ENCODE data around the gene NDUFA5.

The NDUFA5 gene

DNA sequence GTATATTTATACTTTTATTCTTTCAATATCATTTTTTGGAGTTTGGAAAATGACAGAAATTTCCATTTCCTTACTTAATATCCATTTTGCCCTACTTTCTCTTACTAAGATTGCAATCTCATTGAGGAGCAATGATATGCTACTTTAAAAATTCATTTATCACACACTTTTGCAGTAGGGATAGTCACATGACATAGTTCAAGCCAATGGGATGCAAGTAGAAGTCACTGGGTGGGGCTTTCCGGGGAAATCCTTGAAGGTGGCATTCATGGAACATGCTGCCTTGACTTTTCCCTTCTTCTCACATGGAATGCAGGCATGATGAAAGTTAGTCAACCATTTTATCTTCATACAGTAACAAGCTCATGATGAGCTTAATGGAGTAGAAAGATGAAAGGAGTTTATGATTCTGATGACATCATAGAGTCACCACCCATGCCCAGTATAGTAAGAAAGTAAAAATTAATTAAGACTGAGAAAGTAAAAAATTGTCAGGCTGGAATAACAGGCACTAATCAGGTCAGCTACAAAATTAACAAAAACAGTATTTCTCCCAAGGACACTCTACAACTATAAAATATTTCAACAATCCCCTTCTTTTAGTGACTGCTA is 56.6 kb downstream of the NDUFA5 start:
- no peak for DNase-seq

DNA sequence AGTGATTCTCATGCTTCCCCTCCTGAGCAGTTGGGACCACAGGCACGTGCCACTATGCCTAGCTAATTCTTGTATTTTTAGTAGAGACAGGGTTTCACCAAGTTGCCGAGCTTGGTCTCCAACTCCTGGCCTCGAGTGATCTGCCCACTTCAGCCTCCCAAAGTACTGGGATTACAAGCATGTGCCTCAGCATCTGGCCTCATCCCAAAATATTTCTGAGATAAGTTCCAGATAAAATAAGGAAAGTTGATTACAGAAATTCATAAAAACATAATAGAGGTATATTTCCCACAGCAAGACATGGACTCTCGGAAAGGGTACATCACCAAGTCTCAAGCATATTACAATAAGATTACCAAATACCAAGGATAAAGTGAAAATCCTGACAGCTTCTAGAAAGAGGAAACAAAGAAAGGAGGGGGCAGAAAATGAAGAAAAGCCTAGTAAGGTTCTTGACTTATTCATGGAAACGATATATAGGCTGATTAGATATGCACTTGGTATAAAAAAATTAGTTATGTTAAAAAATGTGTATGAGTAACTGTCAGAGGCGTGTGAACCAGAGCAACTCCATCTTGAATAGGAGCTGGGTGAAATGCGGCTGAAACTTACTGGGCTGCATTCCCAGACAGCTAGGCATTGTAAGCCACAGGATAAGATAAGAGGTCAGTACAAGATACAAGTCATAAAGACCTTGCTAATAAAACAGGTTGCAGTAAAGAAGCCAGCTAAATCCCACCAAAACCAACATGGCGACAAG is 58.2 kb downstream of the NDUFA5 start:
- no peak for DNase-seq

DNA sequence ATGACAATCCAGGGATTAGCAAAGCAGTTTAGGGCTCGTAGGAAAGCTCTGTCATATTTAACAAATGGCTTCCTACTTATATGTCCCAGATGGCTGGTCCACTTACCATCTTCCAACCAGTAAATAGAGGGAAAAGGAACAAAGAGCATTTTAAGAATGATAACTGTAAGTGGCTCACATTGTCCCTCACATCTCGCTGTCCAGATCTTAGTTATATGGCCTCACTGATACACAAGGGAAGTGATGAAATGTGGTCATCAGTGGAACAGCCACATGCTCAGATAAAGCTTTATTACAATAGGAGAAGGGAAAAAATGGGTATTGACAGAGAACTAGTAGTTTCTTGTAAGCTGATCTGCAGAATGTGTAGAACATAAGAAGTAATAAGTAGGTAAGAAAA is 59.0 kb downstream of the NDUFA5 start:
- no peak for DNase-seq

DNA sequence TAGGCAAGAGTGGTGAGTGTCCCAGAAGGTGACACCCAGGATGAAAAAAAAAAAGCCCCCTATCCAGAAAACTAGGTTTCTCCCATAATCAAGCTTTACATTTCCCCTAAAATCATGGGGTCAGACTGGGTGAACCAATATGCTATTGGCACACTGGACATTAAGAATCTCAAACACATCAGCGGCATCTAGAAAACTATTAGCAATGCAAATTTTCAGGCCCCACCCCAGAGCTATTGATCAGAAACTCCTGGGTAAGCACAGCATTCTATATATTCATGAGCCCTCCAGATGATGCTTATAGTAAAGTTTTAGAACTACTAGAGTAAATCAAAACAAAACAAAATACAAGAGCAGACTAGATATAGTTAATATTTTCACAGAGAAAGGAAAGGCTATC is 59.6 kb downstream of the NDUFA5 start:
- no peak for DNase-seq

DNA sequence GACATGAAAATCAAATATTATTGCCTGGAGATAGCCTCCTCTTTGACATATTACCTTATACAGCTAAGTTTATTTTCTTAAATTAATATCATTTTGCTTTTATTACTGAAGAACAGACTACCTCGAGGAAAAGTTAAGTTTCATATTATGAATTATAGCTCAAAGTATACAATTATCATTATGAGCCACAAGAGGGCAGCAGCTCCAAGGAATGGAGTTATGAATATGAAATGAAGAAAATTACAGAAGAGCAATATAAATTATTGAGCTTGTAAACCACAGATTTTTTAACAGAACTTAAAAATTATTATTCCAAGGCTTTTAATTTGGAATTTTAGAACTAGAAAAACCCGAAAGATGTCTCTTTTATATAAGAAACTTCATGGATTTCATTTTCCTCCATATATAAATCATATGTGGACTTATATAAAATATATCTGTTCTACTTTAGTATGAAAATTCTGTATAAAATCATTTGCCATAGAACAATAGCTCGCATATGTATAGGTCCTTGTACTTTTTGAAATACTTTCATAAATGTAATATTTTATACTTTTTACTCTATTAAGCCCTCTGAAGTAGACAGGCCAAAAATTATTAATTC is 63.3 kb downstream of the NDUFA5 start:
- DNase-seq: no peak

DNA sequence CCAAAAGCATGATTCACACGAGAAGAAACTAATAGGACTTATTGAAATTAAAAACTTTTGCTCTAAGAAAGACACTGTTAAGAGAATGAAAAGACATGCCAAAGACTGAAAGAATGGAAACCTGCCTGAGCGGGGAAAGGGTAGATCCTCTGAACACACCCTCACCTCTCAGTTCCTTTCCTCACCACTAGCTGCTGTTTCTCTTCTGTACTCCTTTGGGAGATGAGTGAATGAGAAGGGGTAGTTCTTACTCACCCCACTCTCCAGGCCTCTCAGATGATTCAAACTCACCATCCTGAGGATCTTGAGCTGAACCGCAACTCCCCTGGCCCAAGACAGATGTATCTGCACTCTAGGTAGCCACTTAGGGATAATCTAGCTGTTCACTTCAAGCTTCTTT is 65.1 kb downstream of the NDUFA5 start:
- no peak for DNase-seq
